Neutrophil (primary cell): ENCODE data around the gene ZNF407.

Experiments
- H3K27ac ChIP-seq: fragments of 200-600 bp; sonication (generic); 2 replicates; pipeline ENCODE4 v1.5.1; 2016; ENCODE audit warnings: mild to moderate bottlenecking, moderate library complexity
- H3K27me3 ChIP-seq: fragments of 200-600 bp; sonication (generic); 2 replicates; pipeline ENCODE4 v1.6.0; 2016; ENCODE audit warnings: mild to moderate bottlenecking
- H3K36me3 ChIP-seq: fragments of 200-600 bp; sonication (generic); 2 replicates; pipeline ENCODE4 v1.5.1; 2017
- H3K4me1 ChIP-seq, 2 experiments: fragments of 200-600 bp in 1 of 2; sonication (generic) in 1 of 2; 1 replicate in 1 of 2; 2 replicates in 1 of 2; pipeline versions ENCODE4 v1.5.1 to v1.6.1; 2013 to 2016; ENCODE audit warnings: low read depth in 1 of 2, low read length in 1 of 2, mild to moderate bottlenecking in 1 of 2, moderate library complexity in 1 of 2; ENCODE audit not compliant: control insufficient read depth in 1 of 2, insufficient read depth in 1 of 2
- H3K4me3 ChIP-seq, 2 experiments: fragments of 200-600 bp in 1 of 2; sonication (generic) in 1 of 2; 1 replicate in 1 of 2; 2 replicates in 1 of 2; pipeline ENCODE4 v1.5.1; 2013 to 2016; ENCODE audit warnings: low read depth in 1 of 2, low read length in 1 of 2, mild to moderate bottlenecking in 1 of 2, moderate library complexity in 1 of 2
- H3K9me3 ChIP-seq: fragments of 200-600 bp; sonication (generic); 2 replicates; pipeline ENCODE4 v1.5.1; 2016
- TF ChIP-seq, protein P1 (sequence below): fragments of 200-600 bp; sonication (generic); IDR thresholded peaks from 2 replicates; pipeline ENCODE4 v1.5.1; 2016; ENCODE audit warnings: antibody characterized with exemption

The ZNF407 gene

DNA sequence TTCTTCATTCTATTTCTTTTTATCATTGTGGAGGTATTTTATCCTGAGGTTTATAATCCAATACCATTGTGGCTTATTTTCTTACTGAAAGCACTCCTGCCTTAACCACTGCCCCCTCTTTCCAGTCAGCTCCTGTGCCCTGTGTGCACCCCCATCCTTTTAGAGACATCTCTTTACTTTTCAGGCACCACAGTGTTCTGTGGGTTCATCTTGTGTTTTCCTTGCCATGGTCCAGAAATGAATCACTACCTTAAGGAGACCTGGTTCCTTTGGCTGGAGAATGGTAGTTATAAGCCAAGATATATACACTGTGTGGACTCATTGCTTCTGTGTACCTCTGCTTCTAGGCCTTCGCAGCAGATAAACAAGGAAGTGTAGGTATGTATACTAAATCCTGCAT is 332.9 kb downstream of the ZNF407 start:
- Histone ChIP-seq H3K4me3 (no peak overlapping the region), H3K36me3 (no peaks in the 10 kb centered on the region)

DNA sequence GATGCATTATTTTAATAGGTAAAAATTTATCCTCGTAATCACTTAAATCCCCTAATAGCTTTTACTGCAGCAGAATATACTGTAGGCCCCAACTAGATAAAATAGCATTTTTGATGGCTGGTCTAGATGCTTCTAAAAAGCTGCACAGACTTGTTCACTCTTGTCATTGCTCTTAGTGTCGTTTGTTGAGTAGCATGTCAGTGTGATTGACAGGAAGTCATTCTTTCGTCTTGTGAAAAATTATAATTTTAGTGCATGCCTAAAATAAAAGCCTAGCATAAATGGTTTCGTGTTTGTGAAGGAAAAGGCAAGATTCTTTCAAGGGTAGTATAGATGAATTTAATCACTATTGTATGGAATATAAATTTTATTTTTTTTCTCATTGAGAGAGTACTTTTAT is 336.3 kb downstream of the ZNF407 start:
- TF ChIP-seq, protein P1, sequence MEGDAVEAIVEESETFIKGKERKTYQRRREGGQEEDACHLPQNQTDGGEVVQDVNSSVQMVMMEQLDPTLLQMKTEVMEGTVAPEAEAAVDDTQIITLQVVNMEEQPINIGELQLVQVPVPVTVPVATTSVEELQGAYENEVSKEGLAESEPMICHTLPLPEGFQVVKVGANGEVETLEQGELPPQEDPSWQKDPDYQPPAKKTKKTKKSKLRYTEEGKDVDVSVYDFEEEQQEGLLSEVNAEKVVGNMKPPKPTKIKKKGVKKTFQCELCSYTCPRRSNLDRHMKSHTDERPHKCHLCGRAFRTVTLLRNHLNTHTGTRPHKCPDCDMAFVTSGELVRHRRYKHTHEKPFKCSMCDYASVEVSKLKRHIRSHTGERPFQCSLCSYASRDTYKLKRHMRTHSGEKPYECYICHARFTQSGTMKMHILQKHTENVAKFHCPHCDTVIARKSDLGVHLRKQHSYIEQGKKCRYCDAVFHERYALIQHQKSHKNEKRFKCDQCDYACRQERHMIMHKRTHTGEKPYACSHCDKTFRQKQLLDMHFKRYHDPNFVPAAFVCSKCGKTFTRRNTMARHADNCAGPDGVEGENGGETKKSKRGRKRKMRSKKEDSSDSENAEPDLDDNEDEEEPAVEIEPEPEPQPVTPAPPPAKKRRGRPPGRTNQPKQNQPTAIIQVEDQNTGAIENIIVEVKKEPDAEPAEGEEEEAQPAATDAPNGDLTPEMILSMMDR, result no peak
- H3K9me3 ChIP-seq, result no peaks in the 10 kb centered on the region
- no peak overlapping the region for H3K4me3 ChIP-seq
- H3K27ac ChIP-seq, result no peak overlapping the region
- no peaks in the 10 kb centered on the region for H3K4me1 ChIP-seq
- no peaks in the 10 kb centered on the region for H3K36me3 ChIP-seq
- H3K27me3 ChIP-seq, result no peaks in the 10 kb centered on the region

More for the DNA sequence above, 332.9 kb downstream of the ZNF407 start:
- H3K27me3 ChIP-seq, result no peaks in the 10 kb centered on the region
- H3K27ac ChIP-seq, result no peak overlapping the region
- TF ChIP-seq, protein P1, result no peak
- no peaks in the 10 kb centered on the region for H3K9me3 ChIP-seq
- H3K4me1 ChIP-seq, result no peaks in the 10 kb centered on the region

DNA sequence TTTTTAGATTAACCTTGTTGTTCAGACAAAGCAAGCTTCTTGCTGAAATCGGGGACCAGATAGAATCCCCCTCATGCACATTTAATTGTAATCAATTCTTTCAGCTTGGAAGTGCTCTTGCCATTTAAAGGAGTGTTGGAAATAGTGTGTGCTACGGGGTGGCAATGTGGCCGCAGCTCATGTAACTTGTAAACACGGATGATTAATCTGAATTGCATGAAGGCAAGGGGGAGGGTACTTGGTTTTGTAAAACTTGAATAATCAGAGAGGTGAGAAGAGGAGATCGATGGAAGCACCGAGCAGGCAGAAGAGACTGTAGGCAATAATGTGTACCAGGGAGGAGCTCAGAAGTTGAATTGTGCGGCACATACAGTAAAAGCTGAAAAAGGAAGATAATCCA is 337.8 kb downstream of the ZNF407 start:
- Histone ChIP-seq H3K27me3 (no peaks in the 10 kb centered on the region), H3K27ac (no peak overlapping the region), H3K9me3 (no peaks in the 10 kb centered on the region), H3K4me1 (no peaks in the 10 kb centered on the region), H3K36me3 (no peaks in the 10 kb centered on the region), H3K4me3 (no peak overlapping the region)
- TF ChIP-seq, protein P1, result no peak

DNA sequence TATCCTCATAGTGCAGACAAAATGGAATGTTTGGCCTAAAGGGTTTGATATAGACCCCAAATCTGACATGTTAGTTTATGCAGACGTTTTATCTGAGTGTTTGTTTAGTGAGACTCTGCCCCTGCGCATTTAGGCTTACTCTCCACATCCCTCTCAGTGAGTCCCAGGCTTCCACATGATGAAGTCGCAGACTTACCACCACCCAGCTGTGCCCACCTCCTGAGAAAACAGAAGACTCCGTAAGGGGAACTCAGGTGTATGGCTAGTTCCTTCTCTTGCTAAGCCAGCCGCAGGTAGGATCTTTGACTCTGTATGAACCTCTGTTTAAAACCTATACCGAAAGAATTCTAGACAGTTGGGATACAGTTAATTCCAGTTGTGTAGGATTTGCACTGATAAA is 338.7 kb downstream of the ZNF407 start:
- Histone ChIP-seq H3K4me1 (no peaks in the 10 kb centered on the region), H3K4me3 (no peak overlapping the region), H3K36me3 (no peaks in the 10 kb centered on the region), H3K27ac (no peak overlapping the region), H3K27me3 (no peaks in the 10 kb centered on the region), H3K9me3 (no peaks in the 10 kb centered on the region)
- TF ChIP-seq, protein P1, result no peak

DNA sequence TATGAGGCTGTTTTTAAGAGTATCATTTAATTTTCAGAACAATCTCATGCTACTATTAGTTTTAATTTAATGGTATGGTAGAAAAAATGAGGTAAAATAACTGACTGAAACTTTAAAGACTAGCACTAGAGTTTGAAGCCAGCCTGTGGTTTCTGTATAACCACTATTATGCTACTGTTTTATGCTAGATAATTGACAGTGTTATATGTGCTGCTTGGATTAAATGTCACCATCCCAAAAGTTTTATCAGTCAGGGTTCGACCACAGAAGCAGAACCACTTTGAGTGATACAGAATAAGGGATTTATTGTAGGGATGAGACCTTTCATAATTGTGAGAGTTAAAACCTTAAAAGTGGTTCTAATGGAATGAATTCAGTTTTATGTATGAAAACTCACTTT is 339.6 kb downstream of the ZNF407 start:
- H3K27me3 ChIP-seq, result no peaks in the 10 kb centered on the region
- H3K4me3 ChIP-seq, result no peak overlapping the region
- TF ChIP-seq, protein P1, result no peak
- H3K27ac ChIP-seq, result no peak overlapping the region
- no peaks in the 10 kb centered on the region for H3K36me3 ChIP-seq
- H3K9me3 ChIP-seq, result no peaks in the 10 kb centered on the region
- H3K4me1 ChIP-seq, result no peaks in the 10 kb centered on the region

DNA sequence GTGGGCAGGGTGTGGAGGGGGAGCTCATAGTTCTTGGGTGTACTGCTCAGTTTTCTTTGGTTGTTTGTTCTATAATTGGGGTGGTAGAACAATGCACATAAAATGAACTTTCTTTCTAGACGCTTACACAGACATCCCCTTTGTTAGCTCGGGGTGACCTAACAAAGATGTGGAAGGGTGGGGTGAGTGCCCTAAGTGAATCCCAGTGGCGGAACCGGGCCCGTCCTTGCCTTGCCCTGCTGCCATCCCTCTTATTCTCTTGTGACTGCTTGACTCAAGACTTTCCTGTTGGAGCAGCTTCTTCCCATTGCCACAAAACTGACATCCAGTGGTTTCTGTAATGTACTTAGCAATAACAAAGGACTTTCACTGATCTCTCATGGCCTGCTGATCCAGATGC is 343.2 kb downstream of the ZNF407 start:
- no peaks in the 10 kb centered on the region for H3K9me3 ChIP-seq
- TF ChIP-seq, protein P1, result no peak
- H3K36me3 ChIP-seq, result no peaks in the 10 kb centered on the region
- no peak overlapping the region for H3K27ac ChIP-seq
- H3K4me3 ChIP-seq, result no peak overlapping the region
- no peaks in the 10 kb centered on the region for H3K4me1 ChIP-seq
- H3K27me3 ChIP-seq, result no peaks in the 10 kb centered on the region
